Activated T-cell treated with anti-CD3 and anti-CD28 coated beads, Interleukin-2, amount 50 U/mL, for 72 hours (primary cell): ENCODE results near the gene MAGEC1. TPM values are rescaled to one million over a fixed set of nuclear protein-coding genes. Genes with fewer than 3 reads are reported as not detected.
"Not testable (repeated sequence)": the region's sequence is repeated elsewhere in the genome, so short reads cannot be mapped to it uniquely, and the experiment has no call there.

Experiments used
- ATAC-seq, 2 donors: fragments of 150-1000 bp; cut with Tn5 transposase; replicated peaks in 1 of 2; 2 replicates each; pipeline ENCODE4 v1.10.0; 2021; ENCODE audit warnings: moderate library complexity in 2 of 2, mild to moderate bottlenecking in 1 of 2
- DNase-seq, 2 donors: peaks; one replicate each; pipeline ENCODE4 v3.0.0; 2021 to 2022; ENCODE audit warnings: mixed read lengths in 1 of 2
- H3K27ac Mint-ChIP-seq: one replicate; pipeline ENCODE4 v1.8.0; 2022; ENCODE audit warnings: mild to moderate bottlenecking, moderate library complexity, mixed read lengths
- H3K27me3 Mint-ChIP-seq: one replicate; pipeline ENCODE4 v1.8.0; 2022; ENCODE audit warnings: low read depth, mixed read lengths
- H3K36me3 Mint-ChIP-seq, 2 donors: one replicate each; pipeline ENCODE4 v1.8.0; 2022; ENCODE audit warnings: mixed read lengths in 2 of 2, mild to moderate bottlenecking in 1 of 2; ENCODE audit not compliant: insufficient read depth in 2 of 2
- H3K4me1 Mint-ChIP-seq: one replicate; pipeline ENCODE4 v1.8.0; 2022; ENCODE audit warnings: low read depth, mixed read lengths
- H3K4me3 Mint-ChIP-seq, 2 donors: one replicate each; pipeline ENCODE4 v1.8.0; 2022; ENCODE audit warnings: mild to moderate bottlenecking in 2 of 2, mixed read lengths in 2 of 2, moderate library complexity in 2 of 2
- H3K9me3 Mint-ChIP-seq, 2 donors: one replicate each; pipeline ENCODE4 v1.8.0; 2022; ENCODE audit warnings: mixed read lengths in 2 of 2
- total RNA-seq, 2 donors: library from RNA; stranded (reverse); gene quantifications; one replicate each; pipeline ENCODE4 v1.2.3, GENCODE V29; 2022

The MAGEC1 gene, protein sequence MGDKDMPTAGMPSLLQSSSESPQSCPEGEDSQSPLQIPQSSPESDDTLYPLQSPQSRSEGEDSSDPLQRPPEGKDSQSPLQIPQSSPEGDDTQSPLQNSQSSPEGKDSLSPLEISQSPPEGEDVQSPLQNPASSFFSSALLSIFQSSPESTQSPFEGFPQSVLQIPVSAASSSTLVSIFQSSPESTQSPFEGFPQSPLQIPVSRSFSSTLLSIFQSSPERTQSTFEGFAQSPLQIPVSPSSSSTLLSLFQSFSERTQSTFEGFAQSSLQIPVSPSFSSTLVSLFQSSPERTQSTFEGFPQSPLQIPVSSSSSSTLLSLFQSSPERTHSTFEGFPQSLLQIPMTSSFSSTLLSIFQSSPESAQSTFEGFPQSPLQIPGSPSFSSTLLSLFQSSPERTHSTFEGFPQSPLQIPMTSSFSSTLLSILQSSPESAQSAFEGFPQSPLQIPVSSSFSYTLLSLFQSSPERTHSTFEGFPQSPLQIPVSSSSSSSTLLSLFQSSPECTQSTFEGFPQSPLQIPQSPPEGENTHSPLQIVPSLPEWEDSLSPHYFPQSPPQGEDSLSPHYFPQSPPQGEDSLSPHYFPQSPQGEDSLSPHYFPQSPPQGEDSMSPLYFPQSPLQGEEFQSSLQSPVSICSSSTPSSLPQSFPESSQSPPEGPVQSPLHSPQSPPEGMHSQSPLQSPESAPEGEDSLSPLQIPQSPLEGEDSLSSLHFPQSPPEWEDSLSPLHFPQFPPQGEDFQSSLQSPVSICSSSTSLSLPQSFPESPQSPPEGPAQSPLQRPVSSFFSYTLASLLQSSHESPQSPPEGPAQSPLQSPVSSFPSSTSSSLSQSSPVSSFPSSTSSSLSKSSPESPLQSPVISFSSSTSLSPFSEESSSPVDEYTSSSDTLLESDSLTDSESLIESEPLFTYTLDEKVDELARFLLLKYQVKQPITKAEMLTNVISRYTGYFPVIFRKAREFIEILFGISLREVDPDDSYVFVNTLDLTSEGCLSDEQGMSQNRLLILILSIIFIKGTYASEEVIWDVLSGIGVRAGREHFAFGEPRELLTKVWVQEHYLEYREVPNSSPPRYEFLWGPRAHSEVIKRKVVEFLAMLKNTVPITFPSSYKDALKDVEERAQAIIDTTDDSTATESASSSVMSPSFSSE
- not detected for total RNA-seq

DNA sequence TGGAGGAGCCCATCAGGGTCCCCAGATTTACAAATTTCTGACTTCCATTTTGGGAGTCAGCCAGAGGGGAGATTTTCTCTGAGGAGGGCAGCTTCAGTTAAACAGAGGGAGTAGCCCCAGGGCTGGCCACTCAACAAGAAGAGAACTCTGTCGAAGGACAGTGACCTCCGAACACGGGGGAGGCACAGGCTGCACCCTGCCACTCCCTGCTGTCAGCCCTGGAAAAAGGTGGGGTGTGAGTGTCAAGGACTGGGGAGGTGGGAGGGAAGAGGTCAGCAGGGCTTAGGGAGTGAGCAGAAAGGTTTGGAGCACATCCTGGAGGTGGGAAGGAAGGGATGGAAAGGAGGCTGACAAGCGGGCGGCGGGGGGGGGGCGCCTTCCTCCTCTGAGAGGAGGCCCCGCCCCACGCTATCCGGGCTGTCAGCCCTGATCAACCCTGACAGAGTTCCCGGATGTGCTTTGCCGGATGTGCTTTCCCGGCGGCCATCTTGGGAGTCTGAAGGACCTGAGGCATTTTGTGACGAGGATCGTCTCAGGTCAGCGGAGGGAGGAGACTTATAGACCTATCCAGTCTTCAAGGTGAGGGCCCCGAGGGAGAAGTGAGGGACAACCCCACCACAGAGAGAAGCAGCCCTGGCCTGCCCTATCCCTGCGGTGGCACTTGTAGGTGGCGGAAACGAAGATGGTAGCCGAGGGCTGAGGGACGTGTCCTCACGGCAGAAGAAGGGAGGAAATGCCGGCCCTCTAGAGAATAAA, at the start of gene MAGEC1:
Gene MAGEC1 (plus strand): TSS at position 495 of the 756 bp plus-strand sequence. CDS start 1,179 bp downstream, outside the sequence.
- no peak within 1 kb of the TSS for H3K4me3 Mint-ChIP-seq
- H3K9me3 Mint-ChIP-seq: peaks cover 0 to 1% of the 10 kb centered on the region in 2 donors
- no peak for DNase-seq
- no peaks in the 10 kb centered on the region for H3K36me3 Mint-ChIP-seq
- no peak for ATAC-seq
- no peaks in the 10 kb centered on the region for H3K4me1 Mint-ChIP-seq
- H3K27me3 Mint-ChIP-seq: peaks cover 19% of the 10 kb centered on the region
- no peak within 1 kb of the TSS for H3K27ac Mint-ChIP-seq

DNA sequence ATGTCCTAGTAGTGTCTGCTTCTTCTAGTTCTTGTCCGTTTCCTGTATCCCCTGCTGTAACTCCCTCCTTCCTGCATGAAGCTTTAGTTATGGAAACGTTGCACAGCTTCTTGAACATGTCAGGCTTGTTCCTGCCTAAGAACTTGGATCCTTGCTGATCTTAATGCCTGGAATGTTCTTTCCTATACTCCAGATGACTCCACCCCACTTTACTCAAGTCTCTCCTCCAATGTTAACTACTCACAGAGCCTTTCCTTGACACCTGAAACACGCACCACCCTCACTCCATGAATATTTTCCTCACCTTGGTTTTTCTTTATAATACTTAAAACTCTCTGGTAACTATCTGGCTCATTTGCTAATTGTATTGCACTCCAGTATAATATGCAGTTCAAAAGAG, 46.2 kb upstream of the MAGEC1 start:
- no peak for ATAC-seq
- no peak overlapping the region for H3K27ac Mint-ChIP-seq
- no peak for DNase-seq

DNA sequence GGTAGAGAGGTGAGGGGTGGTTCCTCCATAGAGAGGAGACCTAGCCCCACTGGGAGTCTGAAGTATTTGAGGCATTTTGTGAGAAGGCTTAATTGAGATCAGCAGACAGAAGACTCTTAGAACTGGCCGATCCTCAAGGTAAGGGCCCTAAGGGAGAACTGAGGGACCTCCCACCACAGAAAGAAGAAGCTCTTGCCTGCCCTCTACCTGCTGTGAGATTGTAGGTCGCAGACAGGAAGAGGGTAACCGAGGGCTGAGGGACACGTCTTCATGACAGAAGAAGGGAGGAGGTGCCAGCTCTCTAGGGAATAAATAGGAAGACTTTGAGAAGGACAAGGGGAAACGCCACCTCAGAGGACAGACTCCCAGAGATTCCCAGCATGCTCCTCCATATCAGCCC, 24.1 kb upstream of the MAGEC1 start:
- no peaks in the 10 kb centered on the region for H3K9me3 Mint-ChIP-seq
- H3K36me3 Mint-ChIP-seq: no peaks in the 10 kb centered on the region
- ATAC-seq (no peak), DNase-seq (no peak)
- no peaks in the 10 kb centered on the region for H3K4me1 Mint-ChIP-seq
- no peak overlapping the region for H3K4me3 Mint-ChIP-seq
- no peak overlapping the region for H3K27ac Mint-ChIP-seq
- no peaks in the 10 kb centered on the region for H3K27me3 Mint-ChIP-seq

More for the DNA sequence above, 46.2 kb upstream of the MAGEC1 start:
- Mint-ChIP-seq H3K36me3 (no peaks in the 10 kb centered on the region), H3K9me3 (peaks cover 5% of the 10 kb centered on the region in 2 donors), H3K4me3 (no peak overlapping the region), H3K4me1 (no peaks in the 10 kb centered on the region), H3K27me3 (peaks cover 21% of the 10 kb centered on the region)

DNA sequence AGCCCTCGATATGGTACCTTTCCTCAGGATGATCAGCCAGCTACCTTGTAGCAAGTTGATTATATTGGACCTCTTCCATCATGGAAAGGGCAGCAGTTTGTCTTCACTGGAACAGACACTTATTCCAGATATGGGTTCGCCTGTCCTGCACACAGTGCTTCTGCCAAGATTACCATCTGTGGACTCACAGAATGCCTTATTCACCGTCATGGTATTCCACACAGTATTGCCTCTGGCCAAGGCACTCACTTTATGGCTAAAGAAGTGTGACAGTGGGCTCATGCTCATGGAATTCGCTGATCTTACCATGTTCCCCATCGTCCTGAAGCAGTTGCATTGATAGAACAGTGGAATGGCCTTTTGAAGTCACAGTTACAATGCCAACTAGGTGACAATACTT, 14.9 kb upstream of the MAGEC1 start:
- not testable (repeated sequence) for DNase-seq, ATAC-seq, H3K27ac Mint-ChIP-seq, H3K4me3 Mint-ChIP-seq, H3K36me3 Mint-ChIP-seq, H3K4me1 Mint-ChIP-seq, H3K9me3 Mint-ChIP-seq, H3K27me3 Mint-ChIP-seq

DNA sequence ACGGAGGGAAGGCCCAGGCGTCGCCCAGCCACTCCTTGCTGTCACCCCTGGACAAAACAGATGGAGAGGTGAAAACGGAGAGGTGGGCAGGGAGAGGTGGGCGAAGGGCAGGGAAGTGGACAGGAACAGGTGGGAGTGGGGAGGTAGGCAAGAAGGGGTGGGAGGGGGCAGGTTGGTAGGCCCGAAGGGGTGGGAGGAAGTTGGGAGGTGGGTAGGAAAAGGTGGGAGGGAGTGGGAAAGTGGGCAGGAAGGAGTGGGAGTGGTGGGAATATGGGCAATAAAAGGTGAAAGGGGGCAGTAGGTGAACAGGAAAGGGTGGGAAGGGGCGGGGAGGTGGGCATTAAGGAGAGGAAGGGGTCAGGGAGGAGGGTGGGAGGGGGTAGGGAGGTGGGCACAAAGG, 9.0 kb upstream of the MAGEC1 start:
- H3K4me1 Mint-ChIP-seq: no peaks in the 10 kb centered on the region
- H3K27ac Mint-ChIP-seq: no peak overlapping the region
- no peaks in the 10 kb centered on the region for H3K9me3 Mint-ChIP-seq
- no peak for ATAC-seq
- H3K36me3 Mint-ChIP-seq: no peaks in the 10 kb centered on the region
- H3K4me3 Mint-ChIP-seq: no peak overlapping the region
- H3K27me3 Mint-ChIP-seq: peaks cover 14% of the 10 kb centered on the region
- no peak for DNase-seq

DNA sequence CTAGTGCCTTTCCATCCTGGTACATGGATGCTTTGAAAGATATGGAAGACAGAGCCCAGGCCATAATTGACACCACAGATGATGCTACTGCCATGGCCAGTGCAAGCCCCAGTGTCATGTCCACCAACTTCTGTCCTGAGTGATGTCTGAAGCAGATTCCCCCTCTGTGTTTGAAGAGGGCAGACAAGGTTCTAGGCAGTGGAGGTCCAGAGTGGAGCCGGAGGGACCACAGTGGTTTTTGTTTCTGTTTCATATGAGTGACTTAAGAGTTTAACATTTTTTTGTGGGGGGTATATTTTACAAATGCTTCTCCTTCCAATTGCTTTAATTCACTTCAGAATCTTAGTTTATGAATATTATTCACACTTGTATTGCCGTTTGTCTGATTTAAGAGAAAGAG, 6.0 kb upstream of the MAGEC1 start:
- DNase-seq (no peak), ATAC-seq (no peak)
- Mint-ChIP-seq H3K9me3 (no peaks in the 10 kb centered on the region), H3K27ac (no peak overlapping the region), H3K36me3 (no peaks in the 10 kb centered on the region), H3K4me1 (no peaks in the 10 kb centered on the region), H3K4me3 (no peak overlapping the region), H3K27me3 (peaks cover 7% of the 10 kb centered on the region)

DNA sequence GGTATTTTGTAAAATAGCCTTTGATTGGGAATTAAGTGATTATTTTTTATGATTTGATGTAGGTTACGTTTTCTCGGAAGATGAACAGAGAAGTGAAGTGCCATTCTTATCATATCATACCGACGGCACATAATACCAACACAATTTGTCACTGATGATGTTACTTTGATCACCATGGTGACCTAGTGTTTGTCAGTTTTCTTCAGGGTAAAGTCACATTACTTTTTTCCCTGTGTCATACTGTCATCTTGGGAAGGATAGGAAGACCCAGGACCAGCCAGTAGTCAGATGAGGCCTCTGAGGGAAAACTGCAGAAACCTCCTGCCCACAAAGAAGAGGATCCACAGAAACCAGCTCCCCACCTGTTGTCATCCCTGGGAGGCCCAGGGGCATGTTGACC, 1.3 kb upstream of the MAGEC1 start:
- Mint-ChIP-seq H3K9me3 (peaks cover 0 to 1% of the 10 kb centered on the region in 2 donors), H3K27ac (no peak overlapping the region), H3K36me3 (no peaks in the 10 kb centered on the region), H3K4me3 (no peak overlapping the region), H3K27me3 (peaks cover 12% of the 10 kb centered on the region), H3K4me1 (no peaks in the 10 kb centered on the region)
- no peak for ATAC-seq
- no peak for DNase-seq

DNA sequence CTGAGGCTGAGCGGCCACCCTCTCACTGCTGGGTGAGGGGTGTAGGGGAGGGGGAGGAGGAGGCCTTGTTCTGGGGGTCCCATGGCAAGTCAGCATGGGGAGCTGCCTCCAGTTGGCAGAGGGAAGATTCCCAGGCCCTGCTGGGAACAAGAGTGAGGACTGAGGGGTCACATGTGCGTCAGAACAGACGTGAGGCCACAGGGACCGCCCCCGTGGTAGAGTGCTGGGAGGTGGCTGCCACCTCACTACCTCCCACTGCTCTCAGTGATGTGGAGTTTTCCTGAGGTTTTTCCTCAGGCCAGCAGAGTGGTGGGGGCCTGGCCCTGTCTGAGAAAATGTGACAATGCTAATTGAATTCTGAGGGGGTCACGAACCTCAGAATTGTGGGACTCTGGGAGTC, 568 bp downstream of the MAGEC1 start:
- ATAC-seq (no peak), DNase-seq (no peak)
- Mint-ChIP-seq H3K4me1 (no peaks in the 10 kb centered on the region), H3K9me3 (peaks cover 0 to 1% of the 10 kb centered on the region in 2 donors), H3K27me3 (peaks cover 17% of the 10 kb centered on the region), H3K36me3 (no peaks in the 10 kb centered on the region), H3K27ac (no peak overlapping the region), H3K4me3 (no peak overlapping the region)

DNA sequence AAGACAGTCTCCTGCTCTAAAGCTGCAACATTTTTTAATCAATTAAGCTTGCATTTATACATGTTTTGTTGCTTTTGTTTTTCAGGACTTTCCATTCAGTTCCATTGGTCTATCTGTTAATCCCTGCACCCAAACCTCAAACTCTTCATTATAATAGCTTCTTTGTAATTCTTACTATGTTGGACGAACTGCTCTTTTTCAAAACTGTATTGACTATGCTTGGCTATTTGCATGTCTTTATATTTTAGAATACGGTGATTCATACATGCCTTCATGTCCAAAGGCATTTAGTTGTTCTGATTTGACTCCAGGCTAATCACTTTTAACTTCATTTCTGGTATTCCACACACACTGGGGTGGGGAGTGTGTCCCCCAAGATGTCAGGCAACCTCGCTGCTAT, 14.1 kb downstream of the MAGEC1 start:
- DNase-seq (no peak), ATAC-seq (no peak)
- no peak overlapping the region for H3K27ac Mint-ChIP-seq
- H3K36me3 Mint-ChIP-seq: no peaks in the 10 kb centered on the region
- H3K4me1 Mint-ChIP-seq: no peaks in the 10 kb centered on the region
- H3K4me3 Mint-ChIP-seq: no peak overlapping the region
- H3K9me3 Mint-ChIP-seq: peaks cover 2% of the 10 kb centered on the region in 2 donors
- peaks cover 8% of the 10 kb centered on the region for H3K27me3 Mint-ChIP-seq

DNA sequence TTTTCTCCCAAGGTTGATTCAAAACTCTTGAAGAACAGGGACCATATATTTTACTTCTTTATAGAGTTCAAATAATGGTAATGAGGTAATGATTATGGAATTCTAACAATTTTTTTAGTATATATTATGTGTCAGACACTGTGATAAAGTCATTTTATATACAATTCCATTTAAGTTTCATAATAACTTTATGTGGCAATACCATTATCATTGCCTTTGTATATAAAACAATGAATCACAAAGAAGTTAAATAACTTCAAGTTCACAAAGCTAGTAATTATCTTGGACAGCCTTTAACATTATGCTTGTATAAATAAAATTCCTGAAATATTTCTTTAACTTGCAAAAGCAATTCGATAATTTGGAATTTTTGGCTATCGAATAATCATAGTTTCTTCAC, 20.6 kb downstream of the MAGEC1 start:
- no peak overlapping the region for H3K27ac Mint-ChIP-seq
- peaks cover 2% of the 10 kb centered on the region in 2 donors for H3K9me3 Mint-ChIP-seq
- no peaks in the 10 kb centered on the region for H3K36me3 Mint-ChIP-seq
- ATAC-seq: no peak
- DNase-seq: no peak
- peaks cover 7% of the 10 kb centered on the region for H3K27me3 Mint-ChIP-seq
- no peak overlapping the region for H3K4me3 Mint-ChIP-seq
- H3K4me1 Mint-ChIP-seq: no peaks in the 10 kb centered on the region

DNA sequence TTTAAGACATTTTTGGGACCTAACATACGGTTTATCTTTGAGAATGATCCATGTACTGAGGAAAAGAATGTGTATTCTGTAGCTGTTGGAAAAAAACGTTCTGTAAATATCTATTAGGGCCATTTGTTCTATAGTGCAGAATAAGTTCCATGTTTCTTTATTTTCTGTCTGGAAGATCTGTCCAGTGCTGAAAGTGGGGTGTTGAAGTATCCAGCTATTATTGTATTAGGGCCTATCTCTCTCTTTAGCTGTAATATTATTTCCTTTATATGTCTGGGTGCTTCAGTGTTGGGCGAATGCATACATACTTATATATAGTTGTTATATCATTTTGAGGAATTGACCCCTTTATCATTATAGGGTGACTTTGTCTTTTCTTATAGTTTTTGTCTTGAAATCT, 24.7 kb downstream of the MAGEC1 start:
- no peak overlapping the region for H3K4me3 Mint-ChIP-seq
- no peak for ATAC-seq

DNA sequence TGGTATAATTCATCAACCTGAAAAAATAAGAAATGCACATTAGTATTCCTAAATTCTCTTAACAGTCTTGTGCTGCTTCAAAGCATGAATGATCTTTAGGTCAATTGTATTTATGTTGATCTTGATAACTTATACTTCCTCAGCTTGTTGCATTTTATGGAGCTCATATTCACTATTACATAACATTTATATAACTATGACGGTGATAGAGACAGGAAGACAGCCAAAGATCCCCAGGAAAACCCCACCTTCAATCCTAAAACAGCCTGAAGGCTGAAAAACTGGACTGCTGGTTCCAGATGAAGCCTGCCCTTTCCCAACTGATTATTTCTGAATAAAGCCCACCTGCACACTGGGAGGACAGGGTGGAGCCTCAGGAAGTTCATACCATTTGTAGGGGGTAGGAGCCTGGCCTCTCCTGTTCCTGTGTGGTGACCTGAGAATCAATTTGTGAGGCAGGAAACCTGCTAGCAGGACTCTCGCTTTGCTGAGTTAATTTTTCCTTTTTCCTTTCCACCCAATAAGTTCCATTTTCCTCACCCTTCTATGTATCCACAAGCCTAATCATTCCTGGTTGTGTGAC, 30.5 kb downstream of the MAGEC1 start:
- ATAC-seq (no peak), DNase-seq (no peak)
- Mint-ChIP-seq H3K27ac (no peak overlapping the region), H3K9me3 (peaks cover 0 to 4% of the 10 kb centered on the region in 2 donors), H3K27me3 (peaks cover 13% of the 10 kb centered on the region), H3K36me3 (no peaks in the 10 kb centered on the region), H3K4me3 (no peak overlapping the region), H3K4me1 (no peaks in the 10 kb centered on the region)

More for the DNA sequence above, 24.7 kb downstream of the MAGEC1 start:
- H3K27me3 Mint-ChIP-seq: peaks cover 20% of the 10 kb centered on the region
- no peaks in the 10 kb centered on the region for H3K4me1 Mint-ChIP-seq
- no peaks in the 10 kb centered on the region for H3K36me3 Mint-ChIP-seq
- no peak overlapping the region for H3K27ac Mint-ChIP-seq
- no peak for DNase-seq
- H3K9me3 Mint-ChIP-seq: peaks cover 0 to 4% of the 10 kb centered on the region in 2 donors
